ENCODE data around the gene CLIP3. TPM values are rescaled to one million over a fixed set of nuclear protein-coding genes. Genes with fewer than 3 reads are reported as not detected.

CLIP3 gene
- total and polyA plus RNA-seq, 4 donors = 0.59 to 1.5 (median 0.80) TPM

DNA sequence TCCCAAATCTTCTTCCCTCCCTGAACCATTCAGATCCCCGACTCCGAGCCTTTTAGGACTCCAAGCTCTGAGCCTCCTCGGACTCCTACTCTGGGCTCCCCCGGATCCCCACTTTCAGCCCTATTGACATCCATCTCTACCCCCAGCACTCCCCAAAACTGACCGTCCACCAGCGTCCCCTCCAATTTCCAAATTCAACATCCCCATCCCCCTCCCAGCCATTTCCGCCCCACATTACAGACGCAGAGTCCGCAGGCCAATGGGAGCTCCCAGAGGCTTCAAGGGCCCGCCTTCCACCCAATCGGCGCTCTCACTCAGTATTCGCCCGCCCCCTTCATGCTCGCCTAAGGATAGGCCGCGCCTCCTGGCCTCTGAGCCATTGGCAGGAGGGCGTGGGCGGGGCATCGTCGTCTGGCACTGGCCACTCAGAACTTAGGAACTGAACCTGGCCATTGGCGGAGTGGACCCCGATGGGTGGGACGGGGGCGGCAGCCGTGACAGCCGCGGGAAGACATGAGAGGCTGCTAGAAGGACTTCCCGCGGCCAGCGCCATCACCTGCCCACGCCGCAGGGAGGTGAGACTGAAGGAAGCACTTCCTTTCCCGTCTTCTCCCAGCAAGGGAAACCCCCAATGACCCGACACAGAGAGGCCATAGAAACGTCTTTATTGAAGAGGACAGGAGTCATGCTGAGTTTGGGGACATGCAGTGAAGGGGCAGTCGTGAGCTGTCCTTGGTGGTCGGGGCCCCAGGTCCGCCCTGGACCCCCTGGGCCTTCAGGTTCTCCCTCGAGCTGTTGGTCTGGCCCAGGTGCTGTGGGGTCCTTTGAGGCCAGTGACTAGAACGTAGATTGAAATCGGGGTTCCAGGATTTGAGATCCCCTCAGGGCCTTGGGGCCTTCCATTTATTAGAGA is 18.4 kb downstream of the CLIP3 start, which contains the start of gene ALKBH6:
Gene ALKBH6 (minus strand): TSS at position 202 of the 913 bp plus-strand sequence. CDS start 816 bp downstream, outside the sequence.
- H3K36me3 ChIP-seq (ENCODE audit: control insufficient read depth in 4 of 4, insufficient read depth in 3 of 4, low read depth in 1 of 4, low read length in 3 of 4) = no peaks in the 10 kb centered on the region
- H3K27ac ChIP-seq (ENCODE audit: low read depth in 1 of 2, low read length in 2 of 2) = peak within 1 kb of the TSS; percentile 51 to 59
- DNase-seq (ENCODE audit: low spot score) = peak; percentile 98
- TF ChIP-seq HNF4A (conservative IDR thresholded peaks at IDR 0.05) (peak; percentile 42 to 71), FOXA2 (IDR thresholded peaks at IDR 0.05) (no peak), SP1 (IDR thresholded peaks at IDR 0.05) (peak; percentile 95), JUND (IDR thresholded peaks at IDR 0.05) (no peak), RAD21 (IDR thresholded peaks at IDR 0.05) (peak; percentile 22 to 45), YY1 (IDR thresholded peaks at IDR 0.05) (peak; percentile 87), EGR1 (IDR thresholded peaks at IDR 0.05; ENCODE audit: low read depth in 2 of 2) (peak; percentile 92 to 94), NR2F2 (IDR thresholded peaks at IDR 0.05) (no peak), ZBTB33 (IDR thresholded peaks at IDR 0.05) (no peak), GABPA (IDR thresholded peaks at IDR 0.05 in 1 of 2, conservative IDR thresholded peaks at IDR 0.05 in 1 of 2) (peak in 1 of 2 donors; percentile 78), TAF1 (conservative IDR thresholded peaks at IDR 0.05) (peak; percentile 55), CTCF (IDR thresholded peaks at IDR 0.05; ENCODE audit: low read depth, low read length, missing input control) (no peak), ATF3 (IDR thresholded peaks at IDR 0.05) (no peak), MAX (IDR thresholded peaks at IDR 0.05) (peak; percentile 52), FOXA1 (IDR thresholded peaks at IDR 0.05) (no peak), HNF4G (IDR thresholded peaks at IDR 0.05) (peak; percentile 39), RXRA (IDR thresholded peaks at IDR 0.05) (peak; percentile 35 to 42)
- TF ChIP-seq, protein P1, sequence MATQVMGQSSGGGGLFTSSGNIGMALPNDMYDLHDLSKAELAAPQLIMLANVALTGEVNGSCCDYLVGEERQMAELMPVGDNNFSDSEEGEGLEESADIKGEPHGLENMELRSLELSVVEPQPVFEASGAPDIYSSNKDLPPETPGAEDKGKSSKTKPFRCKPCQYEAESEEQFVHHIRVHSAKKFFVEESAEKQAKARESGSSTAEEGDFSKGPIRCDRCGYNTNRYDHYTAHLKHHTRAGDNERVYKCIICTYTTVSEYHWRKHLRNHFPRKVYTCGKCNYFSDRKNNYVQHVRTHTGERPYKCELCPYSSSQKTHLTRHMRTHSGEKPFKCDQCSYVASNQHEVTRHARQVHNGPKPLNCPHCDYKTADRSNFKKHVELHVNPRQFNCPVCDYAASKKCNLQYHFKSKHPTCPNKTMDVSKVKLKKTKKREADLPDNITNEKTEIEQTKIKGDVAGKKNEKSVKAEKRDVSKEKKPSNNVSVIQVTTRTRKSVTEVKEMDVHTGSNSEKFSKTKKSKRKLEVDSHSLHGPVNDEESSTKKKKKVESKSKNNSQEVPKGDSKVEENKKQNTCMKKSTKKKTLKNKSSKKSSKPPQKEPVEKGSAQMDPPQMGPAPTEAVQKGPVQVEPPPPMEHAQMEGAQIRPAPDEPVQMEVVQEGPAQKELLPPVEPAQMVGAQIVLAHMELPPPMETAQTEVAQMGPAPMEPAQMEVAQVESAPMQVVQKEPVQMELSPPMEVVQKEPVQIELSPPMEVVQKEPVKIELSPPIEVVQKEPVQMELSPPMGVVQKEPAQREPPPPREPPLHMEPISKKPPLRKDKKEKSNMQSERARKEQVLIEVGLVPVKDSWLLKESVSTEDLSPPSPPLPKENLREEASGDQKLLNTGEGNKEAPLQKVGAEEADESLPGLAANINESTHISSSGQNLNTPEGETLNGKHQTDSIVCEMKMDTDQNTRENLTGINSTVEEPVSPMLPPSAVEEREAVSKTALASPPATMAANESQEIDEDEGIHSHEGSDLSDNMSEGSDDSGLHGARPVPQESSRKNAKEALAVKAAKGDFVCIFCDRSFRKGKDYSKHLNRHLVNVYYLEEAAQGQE (IDR thresholded peaks at IDR 0.05) = peak; percentile 71
- H3K27me3 ChIP-seq (ENCODE audit: control insufficient read depth in 4 of 4, insufficient read depth in 4 of 4, low read length in 3 of 4) = no peaks in the 10 kb centered on the region
- peak within 1 kb of the TSS; percentile 65 to 70 (median 69) for H3K4me3 ChIP-seq (ENCODE audit: low read depth in 1 of 3, low read length in 3 of 3)
- H3K9ac ChIP-seq (ENCODE audit: low read depth in 1 of 2, low read length in 2 of 2) = peak within 1 kb of the TSS; percentile 66 to 80
- H3K9me3 ChIP-seq (ENCODE audit: control insufficient read depth in 4 of 4, low read length in 3 of 4) = no peaks in the 10 kb centered on the region
- WGBS = 3% methylated on average over 42 of the region's 42 CpGs
- peaks cover 9 to 24% (median 16%) of the 10 kb centered on the region in 4 donors for H3K4me1 ChIP-seq (ENCODE audit: control insufficient read depth in 4 of 4, insufficient read depth in 4 of 4, low read length in 3 of 4)

Measured in liver (tissue), 9 donors.